ENCODE results near the gene UBE3D.
"Not testable (repeated sequence)": the region's sequence is repeated elsewhere in the genome, so short reads cannot be mapped to it uniquely, and the experiment has no call there.

Gene UBE3D

GRCh38 chr6:82970839-82971238, 94.8 kb downstream of the UBE3D start:
- no peak for DNase-seq

GRCh38 chr6:82968708-82969107, 96.9 kb downstream of the UBE3D start:
- no peak for DNase-seq

DNA sequence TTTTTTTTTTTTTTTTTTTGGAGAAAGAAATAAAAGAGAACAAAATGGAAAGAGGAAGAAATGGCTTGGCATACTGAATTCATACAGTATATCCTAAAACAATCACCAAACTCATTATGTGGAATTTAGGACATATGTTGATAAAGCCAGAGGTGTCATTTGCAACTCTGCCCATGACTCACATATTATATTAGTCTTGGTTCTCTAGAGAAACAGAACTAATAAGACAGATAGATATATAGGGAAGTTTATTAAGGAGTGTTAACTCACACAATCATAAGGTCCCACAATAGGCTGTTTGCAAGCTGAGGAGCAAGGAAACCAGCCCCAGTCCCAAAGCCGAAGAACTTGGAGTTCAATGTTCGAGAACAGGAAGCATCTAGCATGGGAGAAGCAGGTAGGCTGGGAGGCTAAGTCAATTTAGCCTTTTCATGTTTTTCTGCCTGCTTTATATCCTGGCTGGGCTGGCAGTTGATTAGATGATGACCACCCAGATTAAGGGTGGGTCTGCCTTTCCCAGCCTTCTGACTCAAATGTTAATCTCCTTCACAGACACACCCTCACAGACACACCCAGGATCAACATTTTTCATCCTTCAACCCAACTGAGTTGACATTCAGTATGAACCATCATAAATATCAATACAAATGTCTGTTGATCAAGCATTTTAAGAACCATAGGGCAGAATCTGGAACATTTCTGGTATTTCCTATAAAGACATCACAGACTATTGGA, 102.3 kb downstream of the UBE3D start:
- no peak for DNase-seq

GRCh38 chr6:82959385-82959941, 106.2 kb downstream of the UBE3D start:
- no peak for DNase-seq

- no peak for DNase-seq
These were observed 107.1 kb downstream of the UBE3D start for GRCh38 chr6:82958551-82958950.

DNA sequence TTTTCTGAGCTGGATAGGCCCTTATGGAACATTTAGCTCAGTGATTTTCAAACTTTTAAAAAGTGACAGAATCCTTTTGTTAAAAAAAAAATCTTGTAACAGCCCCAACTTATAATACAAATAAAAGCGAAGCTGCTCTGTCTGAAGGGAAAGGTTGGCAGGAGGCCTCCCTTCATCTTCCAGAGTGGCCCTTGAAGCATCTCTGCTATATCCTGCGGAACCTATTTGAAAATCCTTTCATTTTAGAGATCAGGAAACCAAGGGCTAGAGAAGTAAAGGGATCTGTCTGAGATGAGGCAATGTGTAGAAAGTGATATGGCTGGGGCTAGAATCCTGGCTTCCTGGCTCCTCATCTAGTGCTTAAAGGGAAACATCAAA, 107.8 kb downstream of the UBE3D start:
- DNase-seq, result no peak

GRCh38 chr6:82957171-82957867, 108.3 kb downstream of the UBE3D start:
- no peak for DNase-seq

DNA sequence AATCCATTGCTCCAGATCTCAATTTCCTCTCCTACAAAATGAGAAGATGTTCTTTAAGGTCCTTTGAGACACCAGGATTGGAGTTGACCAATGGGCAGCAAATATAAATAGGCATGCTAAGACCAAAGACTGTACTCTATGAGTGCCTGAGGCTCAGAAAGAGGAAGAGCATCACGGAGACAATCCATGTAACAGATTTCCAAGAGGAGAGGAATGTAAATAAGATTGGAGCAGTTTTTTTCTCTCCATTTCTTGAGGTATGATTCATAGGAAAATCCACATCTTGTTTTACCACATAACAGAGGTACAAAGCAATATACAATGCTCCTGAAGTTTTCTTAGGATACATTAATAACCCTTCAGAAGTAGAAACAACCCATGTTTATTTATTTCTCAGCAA, 109.8 kb downstream of the UBE3D start:
- DNase-seq, result no peak

DNA sequence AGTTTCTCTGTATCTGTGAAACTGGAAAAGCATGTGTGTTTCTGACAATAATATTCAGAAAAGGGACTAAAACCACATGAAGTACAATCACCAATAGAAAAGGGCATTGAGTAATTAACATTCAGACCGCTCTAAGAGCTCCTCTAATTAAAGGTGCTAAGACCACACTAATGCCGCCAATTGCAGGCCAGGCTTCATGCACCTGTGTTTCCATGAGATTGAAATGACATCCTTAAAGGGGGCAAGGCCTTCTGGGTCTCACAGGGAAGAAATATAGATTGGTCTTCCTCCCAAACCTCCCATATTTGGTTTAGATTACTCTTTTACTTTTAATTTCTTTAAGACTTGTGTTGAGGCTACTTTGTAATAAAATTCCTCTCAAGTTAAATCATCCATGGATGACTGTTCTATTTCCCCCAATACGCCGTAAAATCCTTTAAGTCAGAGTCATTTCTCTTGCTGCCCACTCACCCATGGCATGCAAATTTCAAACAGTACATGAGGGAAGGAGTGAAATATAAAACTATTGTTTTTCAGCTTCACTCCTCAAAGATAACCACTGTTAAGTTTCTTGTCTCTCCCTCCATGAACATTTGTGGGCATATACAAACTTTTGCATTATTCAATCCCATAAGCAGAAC, 110.6 kb downstream of the UBE3D start:
- no peak for DNase-seq

DNA sequence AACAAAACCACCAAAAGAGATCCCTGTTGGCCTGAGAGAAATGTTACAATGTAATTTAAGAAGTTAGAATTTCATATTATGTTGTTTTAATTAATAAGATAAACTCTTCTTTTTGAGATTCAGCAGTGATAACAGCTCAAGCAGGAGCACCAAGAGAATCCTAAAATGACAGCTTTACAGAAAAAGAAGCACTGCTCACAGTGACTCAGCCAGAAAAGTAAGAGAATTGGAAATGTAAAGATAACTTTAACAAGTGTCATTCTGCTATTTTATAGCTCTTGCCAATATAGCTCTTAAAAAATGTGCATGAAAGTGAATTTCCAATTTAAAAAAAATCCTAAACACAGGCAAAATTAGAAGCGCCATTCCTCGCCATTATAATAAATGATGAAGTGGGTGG, 111.3 kb downstream of the UBE3D start:
- DNase-seq, result no peak

DNA sequence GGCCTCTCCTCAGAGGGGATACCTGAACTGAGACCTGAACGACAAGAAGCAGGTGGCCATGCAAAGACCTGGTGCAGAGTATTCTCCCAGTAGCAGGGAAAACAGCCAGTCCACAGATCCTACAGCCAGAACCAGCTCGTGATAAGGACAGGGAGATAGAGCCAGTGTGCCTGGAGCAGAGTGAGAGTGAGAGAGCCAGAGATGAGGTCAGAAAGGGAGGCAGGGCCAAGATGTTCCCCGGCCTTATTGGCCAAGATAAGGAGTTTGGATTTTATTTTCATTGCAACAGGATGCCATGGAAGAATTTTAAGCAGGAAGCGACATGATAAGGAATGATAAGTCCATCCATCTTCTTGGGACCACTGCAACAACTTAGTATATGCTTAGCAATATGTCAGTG, 111.8 kb downstream of the UBE3D start:
- no peak for DNase-seq

- DNase-seq, result no peak
These were observed 113.7 kb downstream of the UBE3D start for GRCh38 chr6:82951935-82952334.

DNA sequence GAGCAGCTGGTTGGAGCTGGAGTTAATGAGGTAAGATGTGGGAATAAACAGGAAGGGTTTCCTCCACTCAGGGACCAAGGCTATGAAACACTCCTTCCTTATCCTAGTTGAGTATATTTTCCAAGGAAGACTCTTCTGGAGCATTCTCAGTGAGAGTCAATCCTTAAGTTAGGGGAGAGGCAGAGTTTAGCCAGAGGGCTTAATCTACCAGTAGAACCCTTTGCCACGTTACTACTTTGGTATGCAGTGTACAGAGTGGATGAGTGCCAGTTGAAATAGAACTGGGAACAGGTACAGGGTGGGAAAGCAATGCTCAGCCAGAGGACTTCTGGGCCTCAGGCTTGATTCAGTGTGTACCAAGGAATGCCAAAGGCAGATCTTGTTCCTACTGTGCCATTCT, 114.3 kb downstream of the UBE3D start:
- DNase-seq, result no peak

DNA sequence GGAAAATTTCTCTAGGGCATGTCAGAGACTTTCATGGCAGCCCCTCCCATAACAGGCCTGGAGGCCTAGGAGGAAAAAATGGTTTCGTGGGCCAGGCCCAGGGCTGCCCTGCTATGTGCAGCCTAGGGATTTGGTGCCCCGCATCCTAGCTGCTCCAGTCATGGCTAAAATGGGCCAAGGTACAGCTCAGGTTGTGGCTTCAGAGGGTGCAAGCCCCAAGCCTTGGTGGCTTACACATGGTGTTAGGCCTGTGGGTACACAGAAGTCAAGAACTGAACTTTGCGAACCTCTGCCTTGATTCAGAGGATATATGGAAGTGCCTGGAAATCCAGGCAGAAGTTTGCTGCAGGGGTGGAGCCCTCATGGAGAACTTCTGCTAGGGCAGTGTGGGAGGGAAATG, 134.7 kb downstream of the UBE3D start:
- DNase-seq, result not testable (repeated sequence)

DNA sequence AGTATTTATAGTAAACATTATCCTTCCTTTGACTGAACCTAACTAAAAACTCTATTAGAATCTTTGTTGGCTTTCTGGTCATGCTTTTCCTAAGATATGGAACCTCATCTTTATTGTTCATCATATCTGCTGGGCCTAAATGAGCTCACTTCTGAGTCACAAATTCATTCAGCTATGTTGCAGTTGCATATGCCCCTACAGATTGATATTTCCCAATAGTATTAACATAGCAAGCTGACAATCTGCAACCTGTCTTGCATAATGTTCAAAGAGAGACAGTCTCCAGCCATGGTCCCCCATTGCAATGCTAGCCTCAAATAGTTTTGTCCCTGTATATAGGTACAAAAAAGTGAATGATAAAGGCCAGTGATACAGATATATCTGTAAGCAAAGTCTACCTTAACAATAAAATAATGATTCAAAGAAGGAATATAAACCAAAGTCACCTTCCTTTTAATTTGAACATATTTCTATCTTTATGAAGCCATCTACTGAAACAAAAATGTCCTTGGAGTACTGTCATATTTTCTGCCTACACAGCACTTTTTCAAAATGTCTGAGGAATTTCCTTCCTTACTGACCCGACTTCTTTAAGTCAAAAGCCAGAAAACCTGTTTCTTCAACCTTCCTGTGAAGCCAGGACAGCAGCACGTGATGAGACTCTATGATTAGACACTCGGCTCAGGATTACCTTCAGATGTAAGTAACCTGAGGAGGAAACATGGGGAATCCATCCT, 140.7 kb downstream of the UBE3D start:
- DNase-seq, result no peak

DNA sequence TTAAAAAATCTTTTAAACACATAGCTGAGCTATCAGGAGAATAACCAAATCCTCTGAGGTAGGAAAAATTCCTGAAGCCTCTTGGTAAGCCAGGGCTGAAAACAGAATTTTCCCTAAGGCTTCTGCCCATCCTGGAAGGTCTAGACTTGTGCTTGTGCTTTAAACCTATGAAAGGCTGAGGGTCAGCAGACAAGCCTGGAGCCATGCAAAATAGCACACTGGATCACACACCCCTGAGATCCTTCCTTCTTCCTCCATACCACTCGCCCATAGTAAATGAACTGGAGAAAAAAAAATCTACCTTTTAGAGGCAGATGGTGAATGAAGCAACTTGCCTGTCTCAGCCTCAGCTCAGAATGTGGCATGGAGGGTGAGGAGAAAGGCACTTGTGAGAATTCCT, 144.4 kb downstream of the UBE3D start:
- no peak for DNase-seq

DNA sequence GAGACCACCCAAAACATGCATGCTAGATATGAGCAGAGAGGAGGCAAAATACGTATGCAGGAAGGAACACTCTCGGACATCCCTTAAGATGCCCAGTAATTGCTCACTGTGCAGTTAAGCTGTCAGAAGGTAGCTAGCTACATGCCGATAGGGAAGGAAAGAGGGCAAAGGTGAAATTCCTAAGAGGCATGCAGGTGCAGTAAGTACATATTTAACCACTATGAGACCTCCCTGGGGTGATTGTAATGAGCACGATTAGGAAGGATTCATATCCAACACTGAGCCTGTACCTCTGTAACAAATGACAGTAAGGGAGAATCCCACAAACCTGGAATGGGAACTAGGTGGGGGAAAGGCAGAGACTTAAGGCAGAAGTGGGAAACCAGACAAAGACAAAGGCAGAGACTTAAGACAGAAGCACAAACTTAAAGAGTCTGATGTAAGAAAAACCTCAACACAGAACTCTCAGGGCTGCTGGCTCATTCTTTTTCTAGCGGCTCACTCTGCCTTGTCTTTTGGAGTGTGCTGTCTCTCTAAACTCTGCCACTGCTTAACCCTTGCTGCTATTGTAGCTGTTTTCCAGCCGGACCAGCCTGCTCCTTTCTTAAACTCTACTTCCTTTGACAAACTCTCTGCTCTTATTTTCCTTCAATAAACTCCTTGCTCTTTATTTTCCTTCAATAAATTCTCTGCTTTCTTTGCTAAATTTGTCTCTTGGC, 148.1 kb downstream of the UBE3D start:
- no peak for DNase-seq

DNA sequence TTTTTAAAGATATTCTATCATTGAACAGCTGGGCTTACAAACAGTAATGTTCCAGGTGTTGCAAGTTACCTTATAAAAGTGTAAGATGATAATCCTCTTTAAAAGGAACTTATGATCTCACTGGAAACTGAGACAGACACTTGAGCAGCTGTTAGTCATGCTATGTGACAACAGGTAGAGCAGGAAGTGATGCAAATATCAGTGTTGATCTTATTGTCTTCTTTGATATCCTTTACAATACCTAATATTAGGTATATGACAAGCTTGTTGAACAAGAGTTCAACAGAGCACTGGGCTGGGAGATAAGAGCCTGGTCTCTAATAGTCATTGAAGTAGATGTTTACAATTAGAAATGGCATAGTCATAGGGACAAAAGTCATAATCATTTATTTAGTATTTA, 150.0 kb downstream of the UBE3D start:
- DNase-seq, result no peak

DNA sequence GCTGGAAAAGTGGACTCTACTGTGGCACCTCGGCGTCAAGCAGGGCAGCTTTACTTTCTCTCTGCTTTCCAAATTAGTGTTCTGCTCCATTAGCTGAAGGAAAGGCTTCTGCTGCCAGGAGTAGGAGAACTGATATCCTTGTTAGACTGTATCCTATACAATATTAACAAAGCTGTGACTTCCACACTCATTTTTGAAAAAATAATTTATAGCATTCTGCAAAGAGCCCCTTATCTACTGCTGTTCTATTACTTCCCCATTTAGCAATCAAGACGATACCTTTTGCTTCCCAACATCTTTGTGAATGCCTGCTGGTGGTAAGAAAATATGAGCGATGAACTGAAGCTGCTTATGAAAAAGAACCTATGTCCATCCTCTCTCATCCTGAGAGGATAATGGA, 151.1 kb downstream of the UBE3D start:
- DNase-seq, result no peak

DNA sequence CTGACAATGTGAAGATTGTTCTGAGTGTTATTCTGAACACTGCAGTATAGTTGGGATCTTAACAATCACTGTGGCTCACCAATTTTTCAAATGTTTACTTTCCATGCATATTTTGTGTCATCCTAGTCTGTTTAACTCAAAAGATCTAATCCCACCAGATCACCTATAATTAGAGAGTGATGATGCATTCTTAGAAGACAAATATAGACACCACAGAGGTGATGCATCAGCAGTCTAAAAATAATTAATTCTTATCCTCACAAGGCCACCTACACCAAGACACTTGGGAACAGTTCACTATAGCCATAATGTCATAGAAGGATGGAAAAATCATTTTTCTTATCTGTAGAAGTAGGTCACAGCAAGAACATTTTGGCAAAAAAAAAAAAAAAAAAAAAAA, 154.8 kb downstream of the UBE3D start:
- no peak for DNase-seq

DNA sequence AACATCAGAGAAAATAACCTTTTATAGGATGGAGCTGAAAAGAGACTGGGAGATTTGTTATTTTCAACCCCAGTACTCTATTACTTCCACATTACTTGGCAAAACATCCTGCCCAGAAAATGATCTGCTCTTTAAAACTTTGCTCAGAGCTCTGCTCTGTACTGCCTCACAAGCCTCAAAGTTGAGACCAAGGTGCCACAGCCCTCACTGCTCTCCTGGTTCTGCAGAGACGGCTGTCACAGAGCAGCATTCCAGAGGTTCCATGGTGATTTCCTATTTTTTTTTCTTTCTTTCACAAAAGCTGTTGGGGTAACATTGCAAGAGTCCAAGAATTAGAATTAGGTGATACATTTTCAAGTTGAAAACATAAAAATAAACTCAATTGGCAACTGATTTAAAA, 155.2 kb downstream of the UBE3D start:
- no peak for DNase-seq

DNA sequence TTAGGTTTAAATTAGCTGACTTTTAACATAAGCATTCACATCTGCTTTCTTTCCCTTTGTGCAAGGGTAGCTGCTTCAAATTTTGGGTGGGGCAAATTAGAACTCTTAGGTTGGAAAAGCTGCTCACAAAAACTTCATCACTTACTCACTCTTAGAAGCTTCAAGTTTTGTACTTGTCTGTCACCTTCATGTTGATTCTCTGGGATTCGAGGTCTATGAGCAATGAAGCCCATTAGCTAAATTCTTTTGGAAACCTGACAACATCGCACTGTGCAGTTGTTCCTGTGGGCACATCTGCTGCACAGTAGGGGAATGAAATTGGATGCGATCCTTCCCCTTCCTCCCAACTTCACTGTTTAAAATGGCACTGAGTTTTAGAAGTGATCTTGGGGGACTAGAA, 156.1 kb downstream of the UBE3D start:
- DNase-seq, result no peak

DNA sequence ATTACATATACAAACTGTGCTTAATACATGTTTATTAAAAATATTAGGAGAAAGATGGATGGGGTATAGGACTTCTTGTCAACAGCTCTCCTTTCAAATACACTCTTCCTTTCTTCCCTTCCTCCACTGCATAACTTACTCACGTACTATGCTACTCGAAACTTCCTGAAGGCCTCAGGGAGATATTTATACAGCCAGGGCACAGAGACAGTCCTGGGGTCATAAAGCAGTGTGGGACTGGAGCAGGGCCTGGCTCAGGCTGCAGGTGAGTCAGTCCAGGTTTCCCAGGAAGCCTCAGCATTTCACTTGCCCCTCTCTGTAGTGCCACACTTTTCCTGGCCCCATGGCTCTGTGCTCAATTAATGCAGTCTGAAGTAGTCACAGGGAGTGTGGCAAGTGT, 157.0 kb downstream of the UBE3D start:
- DNase-seq, result no peak

All from CD4-positive, alpha-beta T cell treated with Interleukin-4 for 1 hour (primary cell).